Naive thymus-derived CD8-positive, alpha-beta T cell (primary cell): Measurements from ENCODE around the gene CTTNBP2. TPM values are rescaled to one million over a fixed set of nuclear protein-coding genes. Genes with fewer than 3 reads are reported as not detected.

Source experiments
- ATAC-seq, 2 donors: fragments of 150-1000 bp; cut with Tn5 transposase in 1 of 2; sonication (Bioruptor Pico), chemical (Tn5 transposase) in 1 of 2; 1 replicate in 1 of 2; 2 replicates in 1 of 2; pipeline ENCODE4 v1.10.0; 2021; ENCODE audit warnings: mild to moderate bottlenecking in 2 of 2, moderate library complexity in 2 of 2
- POLR2A ChIA-PET: fragments of 350-600 bp; sonication (Branson Sonifier 250); formaldehyde crosslinking; loops from one replicate; lab custom pipeline; 2021; ENCODE audit warnings: antibody characterized with exemption; lab: Charles Lee
- DNase-seq, 10 donors: peaks; one replicate each; pipeline versions ENCODE4 v3.0.0 to v3.0.0-alpha.2; 2020 to 2022
- H3K27ac Mint-ChIP-seq, 10 donors: one replicate each; pipeline ENCODE4 v1.8.0; 2020 to 2022; ENCODE audit warnings: mild to moderate bottlenecking in 10 of 10, mixed read lengths in 10 of 10, moderate library complexity in 4 of 10, inconsistent platforms in 1 of 10
- H3K27me3 Mint-ChIP-seq, 5 donors: one replicate each; pipeline ENCODE4 v1.8.0; 2021 to 2022; ENCODE audit warnings: mixed read lengths in 5 of 5
- H3K36me3 Mint-ChIP-seq, 3 donors: one replicate each; pipeline ENCODE4 v1.8.0; 2020 to 2022; ENCODE audit warnings: mixed read lengths in 3 of 3, mild to moderate bottlenecking in 2 of 3, inconsistent platforms in 1 of 3
- H3K4me1 Mint-ChIP-seq, 4 donors: one replicate each; pipeline ENCODE4 v1.8.0; 2021 to 2022; ENCODE audit warnings: mixed read lengths in 4 of 4
- H3K4me3 Mint-ChIP-seq, 10 donors: one replicate each; pipeline ENCODE4 v1.8.0; 2020 to 2022; ENCODE audit warnings: mild to moderate bottlenecking in 10 of 10, mixed read lengths in 10 of 10, moderate library complexity in 6 of 10, inconsistent platforms in 1 of 10
- H3K9me3 Mint-ChIP-seq, 9 donors: one replicate each; pipeline ENCODE4 v1.8.0; 2020 to 2022; ENCODE audit warnings: mixed read lengths in 9 of 9, mild to moderate bottlenecking in 3 of 9, inconsistent platforms in 1 of 9, moderate library complexity in 1 of 9
- polyA plus RNA-seq, 3 donors: library from polyadenylated mRNA; unstranded; fragments of 300-500 nt; fragmentation: Illumina TruSeq; gene quantifications; one replicate each; pipeline ENCODE4 v1.2.3, GENCODE V29; 2021
- total RNA-seq, 8 experiments: library from RNA in 2 of 8; stranded (reverse) in 2 of 8; gene quantifications; one replicate each; pipeline ENCODE4 v1.2.3 and lab custom pipeline; 2021 to 2026

CTTNBP2 gene
- total and polyA plus RNA-seq, 5 experiments from 2014 or later, result 0.05 TPM; not detected in 4

DNA sequence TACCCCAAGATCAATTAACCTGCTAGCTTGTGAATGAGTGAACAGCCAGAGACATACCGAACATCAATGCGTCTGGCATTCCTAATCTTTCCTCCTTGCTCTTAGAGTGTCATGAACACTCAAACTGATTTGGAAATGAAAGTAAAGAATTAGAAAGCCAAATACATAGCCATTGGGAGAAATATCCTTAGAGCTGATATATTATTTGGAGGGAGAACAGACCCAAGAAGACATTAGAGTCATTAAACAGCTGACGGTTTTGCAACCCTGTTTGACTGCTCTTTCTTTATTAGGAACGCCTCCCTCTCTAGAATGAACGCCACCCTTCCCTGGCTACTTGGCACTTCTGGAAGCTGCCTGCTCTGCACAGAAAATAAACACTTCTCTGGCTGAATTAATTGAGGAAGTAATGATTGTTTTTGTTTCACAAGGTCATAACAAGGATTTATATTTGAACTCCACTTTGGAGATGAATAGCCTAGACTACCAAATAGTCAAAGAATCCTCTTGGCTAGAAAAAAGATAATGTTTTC lies 42.8 kb downstream of the CTTNBP2 start:
- POLR2A ChIA-PET, result no interaction called here
- DNase-seq (no peak), ATAC-seq (no peak)
- H3K36me3 Mint-ChIP-seq, result no peaks in the 10 kb centered on the region
- H3K4me3 Mint-ChIP-seq, result no peak overlapping the region
- no peaks in the 10 kb centered on the region for H3K4me1 Mint-ChIP-seq
- peaks cover 0 to 16% (median 11%) of the 10 kb centered on the region in 5 donors for H3K27me3 Mint-ChIP-seq
- peaks cover 0 to 14% (median 0%) of the 10 kb centered on the region in 9 donors for H3K9me3 Mint-ChIP-seq
- no peak overlapping the region for H3K27ac Mint-ChIP-seq

DNA sequence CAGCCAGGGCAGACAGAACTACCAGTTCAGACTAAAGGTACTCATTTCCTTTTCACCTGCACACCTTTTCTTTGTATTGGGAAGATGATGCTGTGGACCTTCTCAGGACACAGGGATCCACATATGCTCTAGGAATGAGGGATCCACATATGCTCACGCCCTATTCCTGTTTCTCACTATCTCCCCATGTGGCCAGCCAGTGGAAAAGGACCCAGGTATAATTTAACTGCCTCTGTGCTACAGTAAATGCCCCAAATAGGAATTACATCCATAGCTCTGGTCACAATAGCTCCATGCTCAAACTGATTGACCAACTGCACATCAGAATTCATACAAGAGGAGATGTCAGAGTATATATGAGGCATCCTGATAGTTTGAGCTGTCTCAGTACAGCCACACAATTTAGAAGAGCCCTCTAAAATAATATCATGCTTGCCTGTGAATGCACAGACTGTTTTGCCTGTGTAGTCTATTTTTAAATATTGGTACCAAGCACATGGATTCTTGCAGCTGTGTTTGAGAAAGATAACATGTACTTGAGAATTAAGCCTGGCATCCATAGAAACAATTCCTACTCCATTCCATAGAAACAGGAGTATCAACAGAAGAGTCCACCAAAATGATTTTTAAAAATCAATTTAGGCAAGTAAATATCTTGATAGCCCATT lies 43.7 kb downstream of the CTTNBP2 start:
- no peaks in the 10 kb centered on the region for H3K36me3 Mint-ChIP-seq
- no peaks in the 10 kb centered on the region for H3K4me1 Mint-ChIP-seq
- no peak overlapping the region for H3K4me3 Mint-ChIP-seq
- POLR2A ChIA-PET, result no interaction called here
- H3K27ac Mint-ChIP-seq, result no peak overlapping the region
- DNase-seq (no peak), ATAC-seq (no peak)
- H3K9me3 Mint-ChIP-seq, result peaks cover 0 to 14% (median 0%) of the 10 kb centered on the region in 9 donors
- H3K27me3 Mint-ChIP-seq, result peaks cover 1 to 16% (median 11%) of the 10 kb centered on the region in 5 donors

GRCh38 chr7:117828825-117829224 lies 44.4 kb downstream of the CTTNBP2 start:
- ATAC-seq, result no peak
- Mint-ChIP-seq H3K4me3 (no peak overlapping the region), H3K27ac (no peak overlapping the region), H3K27me3 (peaks cover 2 to 16% (median 10%) of the 10 kb centered on the region in 5 donors), H3K9me3 (peaks cover 0 to 14% (median 0%) of the 10 kb centered on the region in 9 donors), H3K4me1 (no peaks in the 10 kb centered on the region), H3K36me3 (no peaks in the 10 kb centered on the region)
- POLR2A ChIA-PET, result no interaction called here
- no peak for DNase-seq

DNA sequence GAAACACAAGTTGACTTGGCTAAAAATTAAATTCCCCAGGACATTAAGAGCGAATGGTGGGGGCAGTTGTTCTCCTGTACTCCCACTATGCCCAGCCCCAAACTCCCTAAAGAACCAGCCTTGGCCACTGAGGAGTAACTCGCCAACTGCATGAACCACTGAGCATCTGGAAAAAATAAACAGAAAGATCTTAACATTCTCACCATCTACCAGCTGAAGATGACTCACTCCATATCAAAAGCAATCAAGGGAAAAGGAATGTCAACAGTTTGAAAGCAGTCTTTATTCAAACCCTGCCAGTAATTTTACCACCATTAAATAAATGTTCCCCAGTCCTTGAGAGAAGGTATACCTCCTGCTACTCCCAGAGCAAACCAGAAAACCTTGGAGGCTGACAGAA lies 45.4 kb downstream of the CTTNBP2 start:
- Mint-ChIP-seq H3K9me3 (peaks cover 0 to 6% (median 0%) of the 10 kb centered on the region in 9 donors), H3K4me1 (no peaks in the 10 kb centered on the region), H3K4me3 (no peak overlapping the region), H3K36me3 (no peaks in the 10 kb centered on the region), H3K27me3 (peaks cover under 1 to 8% (median 4%) of the 10 kb centered on the region in 5 donors), H3K27ac (no peak overlapping the region)
- POLR2A ChIA-PET, result no interaction called here
- DNase-seq (no peak), ATAC-seq (no peak)

- no peaks in the 10 kb centered on the region for H3K4me1 Mint-ChIP-seq
- no peak for DNase-seq
- ATAC-seq, result no peak
- H3K27me3 Mint-ChIP-seq, result peaks cover 0 to 2% (median 0%) of the 10 kb centered on the region in 5 donors
- POLR2A ChIA-PET, result no interaction called here
- no peak overlapping the region for H3K4me3 Mint-ChIP-seq
- no peaks in the 10 kb centered on the region for H3K9me3 Mint-ChIP-seq
- H3K27ac Mint-ChIP-seq, result no peak overlapping the region
- no peaks in the 10 kb centered on the region for H3K36me3 Mint-ChIP-seq
Observed at GRCh38 chr7:117825132-117825531, 48.1 kb downstream of the CTTNBP2 start.

DNA sequence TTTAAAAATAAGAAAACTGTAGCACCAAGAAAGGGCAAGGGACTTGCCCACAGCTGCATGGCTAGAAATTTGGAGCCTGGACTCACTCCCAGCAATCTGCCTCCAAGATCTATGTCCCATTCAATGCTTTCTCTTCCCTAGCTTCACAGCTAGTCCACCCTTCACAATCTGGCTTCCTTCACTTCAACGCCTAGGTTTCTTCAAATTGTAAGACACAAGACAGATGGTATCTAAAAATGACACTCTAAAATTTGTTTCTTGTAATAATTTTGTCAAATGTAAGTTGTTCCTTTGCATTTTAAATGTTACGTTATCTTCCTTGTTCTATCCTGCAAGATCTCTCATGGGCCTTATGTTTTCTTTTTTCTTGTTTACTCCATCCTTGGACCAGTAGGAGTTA lies 48.6 kb downstream of the CTTNBP2 start:
- DNase-seq (no peak), ATAC-seq (no peak)
- Mint-ChIP-seq H3K36me3 (no peaks in the 10 kb centered on the region), H3K27ac (no peak overlapping the region), H3K9me3 (no peaks in the 10 kb centered on the region), H3K4me3 (no peak overlapping the region), H3K4me1 (no peaks in the 10 kb centered on the region), H3K27me3 (peaks cover 0 to 2% (median 0%) of the 10 kb centered on the region in 5 donors)
- POLR2A ChIA-PET, result no interaction called here

DNA sequence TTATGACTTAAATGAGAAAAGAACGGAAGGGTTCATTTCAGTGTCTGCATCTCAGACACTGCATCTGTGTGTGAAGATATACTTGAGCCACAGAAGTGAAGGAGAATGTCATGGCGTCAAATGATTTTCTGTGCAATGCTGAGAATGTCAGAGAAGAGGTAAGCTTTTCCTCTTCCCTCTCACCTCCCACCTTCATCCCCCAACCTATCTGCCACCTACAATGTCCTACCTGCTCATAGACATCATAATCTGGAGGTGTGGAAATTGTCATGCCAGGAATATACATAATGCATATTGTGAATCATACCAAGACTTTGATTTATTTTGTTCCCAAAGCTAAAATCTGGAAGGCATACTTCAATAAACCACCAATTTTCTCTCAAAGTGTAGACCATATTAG lies 53.7 kb downstream of the CTTNBP2 start:
- Mint-ChIP-seq H3K9me3 (no peaks in the 10 kb centered on the region), H3K27ac (no peak overlapping the region), H3K4me1 (no peaks in the 10 kb centered on the region), H3K4me3 (no peak overlapping the region), H3K36me3 (no peaks in the 10 kb centered on the region), H3K27me3 (peaks cover 0 to 8% (median 0%) of the 10 kb centered on the region in 5 donors)
- POLR2A ChIA-PET, result no interaction called here
- no peak for DNase-seq
- ATAC-seq, result no peak

DNA sequence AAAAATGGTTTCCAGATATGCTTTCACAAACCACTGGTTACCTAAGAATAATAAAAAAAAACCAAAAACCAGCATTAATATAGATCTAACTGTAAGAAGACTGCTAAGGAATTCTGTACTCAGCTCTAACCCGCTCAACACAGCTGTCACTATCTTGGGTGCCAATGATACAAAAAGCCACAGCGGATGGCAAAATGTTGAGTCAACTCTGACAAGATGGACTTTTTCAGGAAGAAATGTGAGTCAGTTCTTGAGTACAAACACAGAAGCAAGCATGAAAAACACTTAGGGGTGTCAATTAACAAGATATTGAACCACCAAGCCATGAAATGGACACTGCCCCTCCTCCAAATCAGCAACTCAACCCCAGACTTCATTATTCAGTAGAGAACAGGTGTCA lies 55.0 kb downstream of the CTTNBP2 start:
- POLR2A ChIA-PET, result no interaction called here
- Mint-ChIP-seq H3K27ac (no peak overlapping the region), H3K4me1 (no peaks in the 10 kb centered on the region), H3K9me3 (peaks cover 0 to 4% (median 0%) of the 10 kb centered on the region in 9 donors), H3K36me3 (no peaks in the 10 kb centered on the region), H3K4me3 (no peak overlapping the region), H3K27me3 (peaks cover 0 to 8% (median 0%) of the 10 kb centered on the region in 5 donors)
- ATAC-seq (no peak), DNase-seq (no peak)

GRCh38 chr7:117816727-117817126 lies 56.5 kb downstream of the CTTNBP2 start:
- no peak for ATAC-seq
- Mint-ChIP-seq H3K4me1 (no peaks in the 10 kb centered on the region), H3K27me3 (peaks cover 0 to 8% (median 0%) of the 10 kb centered on the region in 5 donors), H3K36me3 (no peaks in the 10 kb centered on the region), H3K4me3 (no peak overlapping the region), H3K9me3 (peaks cover 0 to 4% (median 0%) of the 10 kb centered on the region in 9 donors), H3K27ac (no peak overlapping the region)
- DNase-seq, result no peak
- POLR2A ChIA-PET, result no interaction called here

GRCh38 chr7:117811696-117812095 lies 61.5 kb downstream of the CTTNBP2 start:
- Mint-ChIP-seq H3K9me3 (peaks cover 0 to 4% (median 0%) of the 10 kb centered on the region in 9 donors), H3K27ac (no peak overlapping the region), H3K4me1 (no peaks in the 10 kb centered on the region), H3K36me3 (no peaks in the 10 kb centered on the region), H3K4me3 (no peak overlapping the region), H3K27me3 (peaks cover 0 to 4% (median 0%) of the 10 kb centered on the region in 5 donors)
- ATAC-seq (no peak), DNase-seq (no peak)
- POLR2A ChIA-PET, result no interaction called here

GRCh38 chr7:117810642-117811512 lies 62.4 kb downstream of the CTTNBP2 start:
- no peak for ATAC-seq
- Mint-ChIP-seq H3K4me3 (no peak overlapping the region), H3K27ac (no peak overlapping the region), H3K36me3 (no peaks in the 10 kb centered on the region), H3K27me3 (peaks cover 0 to 1% (median 0%) of the 10 kb centered on the region in 5 donors), H3K9me3 (peaks cover 0 to 4% (median 0%) of the 10 kb centered on the region in 9 donors), H3K4me1 (no peaks in the 10 kb centered on the region)
- POLR2A ChIA-PET, result no interaction called here
- DNase-seq, result no peak

DNA sequence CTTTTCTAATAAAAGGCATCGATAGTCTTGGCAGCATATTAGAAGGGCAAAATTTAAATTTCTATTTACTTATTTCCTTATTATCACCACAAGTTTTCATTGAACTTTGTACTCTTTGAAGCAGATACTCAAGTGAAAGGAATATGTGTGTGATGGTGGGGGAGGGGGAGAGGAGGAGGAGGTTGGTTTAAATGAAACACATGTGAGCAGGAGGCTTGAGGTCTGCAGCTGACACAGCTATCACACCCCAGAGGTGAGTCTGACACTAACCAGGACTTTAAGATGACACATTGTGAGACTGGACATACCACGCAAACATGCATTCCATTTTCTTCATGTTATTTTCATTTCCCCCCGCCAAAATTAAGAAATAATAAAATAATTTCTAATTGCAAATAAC lies 63.3 kb downstream of the CTTNBP2 start:
- Mint-ChIP-seq H3K4me1 (no peaks in the 10 kb centered on the region), H3K27ac (no peak overlapping the region), H3K36me3 (no peaks in the 10 kb centered on the region), H3K9me3 (peaks cover 0 to 4% (median 0%) of the 10 kb centered on the region in 9 donors), H3K4me3 (no peak overlapping the region), H3K27me3 (peaks cover 0 to 1% (median 0%) of the 10 kb centered on the region in 5 donors)
- DNase-seq, result no peak
- POLR2A ChIA-PET, result no interaction called here
- no peak for ATAC-seq
